AG04449 (cell line): Measurements from ENCODE around the gene EHBP1L1.

ENCODE experiments used
- CTCF ChIA-PET: fragments of 350-600 bp; formaldehyde crosslinking; extraction: SDS; loops from one replicate; lab custom pipeline; 2021; ENCODE audit warnings: antibody characterized with exemption; lab: Yijun Ruan, JAX
- POLR2A ChIA-PET: fragments of 400-600, 350-600 bp; formaldehyde crosslinking; extraction: SDS; loops from one replicate; lab custom pipeline; 2020; ENCODE audit warnings: antibody characterized with exemption, inconsistent platforms; lab: Yijun Ruan, JAX
- DNase-seq: peaks from one replicate; pipeline ENCODE4 v3.0.0-alpha.2; 2010; ENCODE audit warnings: low read depth, low spot score
- H3K4me3 ChIP-seq: 2 replicates; pipeline ENCODE4 v1.5.1; 2011; ENCODE audit warnings: low read depth, mild to moderate bottlenecking, control low read depth, low read length
- TF ChIP-seq, protein P1 (sequence below): IDR thresholded peaks from one replicate; pipeline ENCODE4 v1.5.1; 2011; ENCODE audit warnings: mild to moderate bottlenecking, moderate library complexity, low read length, control low read depth, inconsistent platforms; ENCODE audit not compliant: insufficient read depth; ENCODE audit errors: missing control alignments

EHBP1L1 gene

DNA sequence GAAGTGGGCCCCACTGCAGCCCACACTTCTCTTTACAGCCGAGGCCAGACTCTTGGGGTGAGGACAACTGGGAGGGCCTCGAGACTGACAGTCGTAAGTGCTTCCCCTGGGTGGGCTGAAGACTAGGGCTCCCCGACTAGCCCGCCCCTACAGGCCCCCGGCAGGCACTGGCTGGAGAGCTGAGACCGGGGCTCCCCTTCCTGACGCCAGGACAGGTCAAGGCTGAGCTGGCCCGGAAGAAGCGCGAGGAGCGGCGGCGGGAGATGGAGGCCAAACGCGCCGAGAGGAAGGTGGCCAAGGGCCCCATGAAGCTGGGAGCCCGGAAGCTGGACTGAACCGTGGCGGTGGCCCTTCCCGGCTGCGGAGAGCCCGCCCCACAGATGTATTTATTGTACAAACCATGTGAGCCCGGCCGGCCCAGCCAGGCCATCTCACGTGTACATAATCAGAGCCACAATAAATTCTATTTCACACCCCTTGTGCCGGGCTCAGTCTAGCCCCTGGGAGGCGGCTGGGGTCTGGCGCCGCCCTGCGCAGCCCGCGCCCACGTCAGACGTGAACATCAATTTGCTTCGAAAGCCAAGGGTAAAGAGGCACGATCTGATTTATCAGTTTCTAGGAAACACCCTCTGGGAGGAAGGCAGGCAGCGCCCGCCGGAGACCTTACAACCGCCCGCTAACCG, 37.5 kb upstream of the EHBP1L1 start:
- TF ChIP-seq, protein P1, sequence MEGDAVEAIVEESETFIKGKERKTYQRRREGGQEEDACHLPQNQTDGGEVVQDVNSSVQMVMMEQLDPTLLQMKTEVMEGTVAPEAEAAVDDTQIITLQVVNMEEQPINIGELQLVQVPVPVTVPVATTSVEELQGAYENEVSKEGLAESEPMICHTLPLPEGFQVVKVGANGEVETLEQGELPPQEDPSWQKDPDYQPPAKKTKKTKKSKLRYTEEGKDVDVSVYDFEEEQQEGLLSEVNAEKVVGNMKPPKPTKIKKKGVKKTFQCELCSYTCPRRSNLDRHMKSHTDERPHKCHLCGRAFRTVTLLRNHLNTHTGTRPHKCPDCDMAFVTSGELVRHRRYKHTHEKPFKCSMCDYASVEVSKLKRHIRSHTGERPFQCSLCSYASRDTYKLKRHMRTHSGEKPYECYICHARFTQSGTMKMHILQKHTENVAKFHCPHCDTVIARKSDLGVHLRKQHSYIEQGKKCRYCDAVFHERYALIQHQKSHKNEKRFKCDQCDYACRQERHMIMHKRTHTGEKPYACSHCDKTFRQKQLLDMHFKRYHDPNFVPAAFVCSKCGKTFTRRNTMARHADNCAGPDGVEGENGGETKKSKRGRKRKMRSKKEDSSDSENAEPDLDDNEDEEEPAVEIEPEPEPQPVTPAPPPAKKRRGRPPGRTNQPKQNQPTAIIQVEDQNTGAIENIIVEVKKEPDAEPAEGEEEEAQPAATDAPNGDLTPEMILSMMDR: no peak
- POLR2A ChIA-PET: interaction anchor here (0.9 to 2.2 kb wide), 4 partner anchors 9 to 100 kb away, joined by 4 to 5 read pairs (median 5); partner anchors contain the start of genes SIPA1 and ZNRD2
- CTCF ChIA-PET: interaction anchor here (1.0 to 10.0 kb wide), 3 partner anchors 9 to 53 kb away, joined by 3 to 207 read pairs (median 182); partner anchors contain the start of genes FAM89B, KCNK7, LTBP3 and ZNRD2
- DNase-seq: no peak
- no peak overlapping the region for H3K4me3 ChIP-seq

GRCh38 chr11:65538915-65539743, 36.7 kb upstream of the EHBP1L1 start:
- DNase-seq: no peak
- TF ChIP-seq, protein P1: no peak
- POLR2A ChIA-PET: interaction anchor here (2.2 to 3.4 kb wide), 2 partner anchors 10 to 33 kb away, joined by 5 to 28 read pairs; partner anchors contain the start of genes FAM89B and ZNRD2
- CTCF ChIA-PET: interaction anchor here (1.0 to 10.0 kb wide), 10 partner anchors 8 to 76 kb away, joined by 3 to 207 read pairs (median 34); partner anchors contain the start of genes EHBP1L1, FAM89B, KCNK7 and LTBP3
- no peak overlapping the region for H3K4me3 ChIP-seq

DNA sequence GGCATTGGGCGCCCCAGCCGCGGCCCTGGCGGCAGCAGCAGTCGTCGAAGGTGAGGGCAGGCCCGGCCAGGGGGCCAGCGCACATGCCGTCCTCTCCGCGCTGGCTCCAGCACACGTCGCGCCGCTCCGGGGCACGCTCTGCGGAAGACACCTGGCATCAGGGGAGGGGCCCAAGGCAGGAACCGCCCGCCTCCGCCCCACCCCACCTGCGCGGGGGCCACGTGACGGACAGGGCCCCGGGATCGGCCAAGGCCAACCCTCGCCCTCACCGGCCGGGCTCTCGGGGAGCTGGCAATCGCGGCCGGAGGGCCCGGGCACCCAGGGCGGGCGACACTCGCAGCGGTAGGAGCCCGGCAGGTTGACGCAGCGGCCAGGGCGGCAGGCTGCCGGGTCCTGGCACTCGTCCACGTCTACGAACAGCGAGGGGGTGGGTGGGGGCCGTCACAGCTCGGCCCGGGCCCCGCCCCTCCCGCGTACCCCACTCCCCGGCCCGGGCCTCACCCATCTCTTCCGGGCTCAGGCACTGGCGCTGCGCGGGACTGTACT, 36.0 kb upstream of the EHBP1L1 start:
- ChIA-PET POLR2A (interaction anchor here (0.6 to 3.4 kb wide), 10 partner anchors 9 to 533 kb away, joined by 3 to 28 read pairs (median 5); partner anchors contain the start of genes EHBP1L1, FAM89B, KCNK7 and PCNX3), CTCF (interaction anchor here (0.8 to 10.0 kb wide), 17 partner anchors 9 to 184 kb away, joined by 3 to 207 read pairs (median 16); partner anchors contain the start of genes EHBP1L1, FAM89B, KAT5 and KCNK7)
- TF ChIP-seq, protein P1: no peak
- peak overlapping the region; percentile 46 for H3K4me3 ChIP-seq
- no peak for DNase-seq

- TF ChIP-seq, protein P1: peak; percentile 81
- peak overlapping the region; percentile 55 for H3K4me3 ChIP-seq
- ChIA-PET CTCF (interaction anchor here (0.8 to 10.0 kb wide), 24 partner anchors 10 to 292 kb away, joined by 3 to 207 read pairs (median 6); partner anchors contain the start of genes EHBP1L1, FAM89B, KAT5 and KCNK7), POLR2A (interaction anchor here (0.6 to 3.4 kb wide), 13 partner anchors 10 to 533 kb away, joined by 3 to 28 read pairs (median 5); partner anchors contain the start of genes EHBP1L1, FAM89B, KCNK7 and MALAT1)
- DNase-seq: no peak
These were observed 35.4 kb upstream of the EHBP1L1 start for GRCh38 chr11:65540290-65541092.
